NCI-H510A treated with DMSO at 0.1 percent for 48 hours (cell line): ENCODE data around the gene SYCE3.

Experiments used
- DNase-seq: peaks from one replicate; lab custom pipeline; 2025; lab: John Stamatoyannopoulos, UW

Gene SYCE3

DNA sequence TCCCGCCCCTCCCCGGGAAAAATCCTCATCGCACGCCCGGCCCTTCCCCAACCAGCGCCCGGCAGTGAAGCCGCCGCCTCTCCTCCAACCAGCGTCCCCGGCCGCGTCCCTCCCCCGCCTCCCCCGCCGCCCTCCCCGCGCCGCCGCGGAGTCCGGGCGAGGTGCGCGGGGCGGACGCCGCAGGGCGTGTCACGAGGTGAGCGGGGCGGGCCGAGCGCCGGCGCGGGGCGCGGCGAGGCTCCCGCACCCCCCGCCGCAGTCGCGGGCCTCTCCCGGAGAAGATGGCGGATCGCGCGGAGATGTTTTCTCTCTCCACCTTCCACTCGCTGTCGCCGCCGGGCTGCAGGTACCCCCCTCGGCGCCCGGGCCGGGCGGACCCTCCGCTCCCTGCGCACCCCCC is 37.8 kb upstream of the SYCE3 start, which contains the start of gene MAPK8IP2:
TSS of gene MAPK8IP2 (plus strand) at position 256 of the 400 bp plus-strand sequence. CDS start at position 282, 26 bp downstream.
- DNase-seq: peak; percentile 6

- DNase-seq: no peak
These were observed 37.2 kb upstream of the SYCE3 start for GRCh38 chr22:50599816-50600455.

GRCh38 chr22:50597097-50597496 is 34.4 kb upstream of the SYCE3 start:
- no peak for DNase-seq

- DNase-seq: no peak
These were observed 32.5 kb upstream of the SYCE3 start for GRCh38 chr22:50595189-50595588.

DNA sequence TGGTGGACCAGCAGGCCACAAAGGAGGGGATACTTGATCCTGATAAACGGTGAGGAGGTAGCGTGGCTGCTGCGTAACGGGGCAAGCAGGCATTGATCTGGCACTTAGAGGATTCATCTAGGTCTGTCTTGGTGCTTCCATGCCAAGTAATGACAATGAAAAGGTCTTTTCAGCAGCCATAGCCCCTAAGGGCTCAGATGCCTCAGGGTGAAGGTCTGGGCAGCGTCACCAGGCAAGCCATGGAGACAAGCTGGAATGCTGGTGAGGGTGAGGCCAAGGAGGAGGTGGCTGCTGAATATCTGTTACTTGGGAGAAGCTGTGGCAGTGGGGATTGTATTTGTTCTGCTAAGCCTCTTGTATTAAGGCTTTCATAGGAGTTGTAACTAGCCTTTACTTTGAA is 24.7 kb upstream of the SYCE3 start:
- DNase-seq: no peak

DNA sequence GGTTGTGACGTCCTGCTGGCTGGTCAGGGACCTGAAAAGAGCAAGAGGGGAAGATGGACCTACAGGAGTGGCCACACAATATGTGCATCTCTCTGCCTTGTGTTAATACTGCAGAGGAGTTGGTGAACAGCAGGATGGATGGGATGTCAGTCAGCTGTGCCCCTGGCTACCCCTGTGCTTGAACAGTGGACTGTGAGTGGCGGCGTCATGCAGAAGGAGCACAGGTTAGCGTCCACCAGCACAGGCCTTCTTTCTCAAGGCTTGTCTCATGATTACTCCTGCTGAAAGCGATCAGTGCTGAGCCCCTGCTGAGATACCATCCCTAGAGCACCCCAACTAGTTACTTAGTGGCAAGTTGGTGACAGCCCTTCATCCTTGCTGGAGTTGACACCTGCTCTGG is 23.7 kb upstream of the SYCE3 start:
- no peak for DNase-seq

DNA sequence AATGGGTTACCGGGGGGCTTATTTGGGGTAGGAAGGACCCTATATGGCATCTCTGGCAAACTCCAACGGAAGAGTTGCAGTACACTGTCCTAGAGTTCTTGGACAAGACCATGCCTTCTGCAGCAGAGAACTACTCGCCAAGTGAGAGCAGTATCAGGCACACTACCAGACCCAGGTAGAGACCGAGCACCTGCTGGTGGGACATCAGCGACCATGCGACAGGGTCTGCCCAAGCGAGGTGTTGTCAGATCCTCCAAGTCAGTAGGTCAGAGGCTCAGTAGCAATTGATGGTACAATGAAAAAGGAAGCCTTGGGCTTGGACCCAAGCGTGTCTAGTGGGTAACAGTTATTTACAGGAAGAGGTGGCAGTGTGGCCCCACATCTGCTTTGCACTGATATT is 23.1 kb upstream of the SYCE3 start:
- no peak for DNase-seq

DNA sequence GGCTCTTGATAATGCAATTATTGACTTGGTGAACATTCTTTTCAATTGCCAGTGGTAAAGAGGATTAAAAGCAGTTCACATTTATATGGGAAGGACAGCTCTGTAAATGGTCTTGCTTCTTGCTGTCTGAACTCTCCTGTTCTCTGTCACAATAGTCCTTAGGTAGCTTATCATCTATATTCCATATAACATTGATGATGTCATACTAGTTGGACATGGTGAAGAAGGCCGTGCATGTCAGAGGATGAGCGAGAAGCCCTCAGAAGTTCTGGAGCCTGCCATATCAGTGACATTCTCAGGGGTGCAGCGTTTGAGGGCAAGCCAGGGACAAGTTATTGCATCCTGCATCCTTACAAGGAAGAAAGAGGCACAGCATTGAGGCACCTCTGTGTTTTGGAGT is 22.5 kb upstream of the SYCE3 start:
- DNase-seq: no peak

GRCh38 chr22:50584106-50585096 is 21.7 kb upstream of the SYCE3 start:
- no peak for DNase-seq

DNA sequence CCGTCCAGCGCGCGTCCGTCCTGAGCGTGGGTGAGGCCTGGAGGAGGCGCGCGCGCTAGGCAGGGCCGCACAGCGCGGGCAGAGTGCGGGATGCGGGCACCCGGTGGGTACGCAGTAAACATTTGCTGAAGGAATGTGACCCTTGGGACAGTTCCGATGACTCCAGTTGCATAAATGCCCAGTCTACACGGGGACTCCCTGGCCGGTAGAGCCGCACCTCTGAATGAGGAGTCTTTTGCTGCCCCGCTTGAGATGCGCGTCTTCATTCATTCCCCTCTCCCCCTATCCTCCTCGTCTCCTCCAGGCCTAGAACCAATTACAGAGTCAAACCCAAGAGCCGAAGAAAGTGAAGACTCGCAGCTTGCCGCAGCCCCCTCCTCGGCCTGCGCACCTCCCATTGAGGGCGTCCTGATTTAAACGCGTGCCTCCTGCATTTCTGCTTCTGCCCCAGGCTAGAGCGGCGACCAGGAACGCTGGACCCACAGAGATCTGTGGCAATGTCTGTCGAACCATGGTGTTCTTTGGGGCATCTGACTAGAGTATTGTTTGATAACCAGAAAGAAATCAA is 20.7 kb upstream of the SYCE3 start:
- no peak for DNase-seq

DNA sequence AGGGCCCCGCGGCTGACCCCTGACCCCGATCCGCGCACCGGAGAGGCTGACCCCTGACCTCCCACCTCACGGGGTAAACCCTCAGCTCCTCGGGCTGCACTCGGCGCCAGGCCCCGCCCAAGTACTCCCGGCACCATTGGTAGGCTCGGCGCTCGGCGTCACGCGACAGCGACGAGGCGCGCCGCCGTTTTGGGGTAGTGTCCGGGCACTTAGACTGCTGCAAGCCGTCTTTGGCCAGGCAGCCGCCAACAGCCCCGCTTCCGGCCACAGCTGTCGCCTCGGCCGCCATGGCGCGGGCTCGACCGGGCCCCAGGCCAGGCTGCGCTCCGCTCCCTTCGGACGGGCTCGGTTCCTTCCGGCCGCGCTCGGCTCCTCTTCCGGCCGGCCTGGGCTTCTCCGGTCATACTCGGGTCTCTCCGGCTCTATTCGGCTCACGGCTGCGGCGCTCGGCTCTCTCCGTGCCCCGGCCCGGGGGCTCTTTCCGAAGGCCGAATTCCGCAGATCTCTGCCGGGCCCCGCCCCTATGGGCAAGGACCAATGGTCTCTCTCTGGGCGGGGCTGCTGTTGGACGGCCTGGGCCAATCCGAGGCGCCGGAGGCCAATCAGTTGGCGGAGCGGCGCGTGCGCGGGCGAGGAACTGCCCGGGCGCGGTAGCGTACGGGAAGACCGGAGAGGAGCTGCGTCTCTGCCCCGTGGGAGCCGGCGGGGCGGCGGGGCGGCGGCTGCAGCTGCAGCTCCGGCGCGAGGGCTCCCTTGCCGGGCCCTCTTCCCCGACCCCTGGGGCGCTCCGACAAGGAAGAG is 20.0 kb upstream of the SYCE3 start, which contains the start of gene CHKB:
TSS of gene CHKB (minus strand) at position 357 of the 801 bp plus-strand sequence. CDS start at position 289, 68 bp downstream.
- peak; percentile 92 for DNase-seq

- peak; percentile 5 for DNase-seq
These were observed 19.3 kb upstream of the SYCE3 start for GRCh38 chr22:50581950-50582492.

- DNase-seq: no peak
These were observed 18.6 kb upstream of the SYCE3 start for GRCh38 chr22:50581031-50581949.

- DNase-seq: no peak
These were observed 17.0 kb upstream of the SYCE3 start for GRCh38 chr22:50579752-50580151.

- no peak for DNase-seq
These were observed 16.1 kb upstream of the SYCE3 start for GRCh38 chr22:50578776-50579310.

DNA sequence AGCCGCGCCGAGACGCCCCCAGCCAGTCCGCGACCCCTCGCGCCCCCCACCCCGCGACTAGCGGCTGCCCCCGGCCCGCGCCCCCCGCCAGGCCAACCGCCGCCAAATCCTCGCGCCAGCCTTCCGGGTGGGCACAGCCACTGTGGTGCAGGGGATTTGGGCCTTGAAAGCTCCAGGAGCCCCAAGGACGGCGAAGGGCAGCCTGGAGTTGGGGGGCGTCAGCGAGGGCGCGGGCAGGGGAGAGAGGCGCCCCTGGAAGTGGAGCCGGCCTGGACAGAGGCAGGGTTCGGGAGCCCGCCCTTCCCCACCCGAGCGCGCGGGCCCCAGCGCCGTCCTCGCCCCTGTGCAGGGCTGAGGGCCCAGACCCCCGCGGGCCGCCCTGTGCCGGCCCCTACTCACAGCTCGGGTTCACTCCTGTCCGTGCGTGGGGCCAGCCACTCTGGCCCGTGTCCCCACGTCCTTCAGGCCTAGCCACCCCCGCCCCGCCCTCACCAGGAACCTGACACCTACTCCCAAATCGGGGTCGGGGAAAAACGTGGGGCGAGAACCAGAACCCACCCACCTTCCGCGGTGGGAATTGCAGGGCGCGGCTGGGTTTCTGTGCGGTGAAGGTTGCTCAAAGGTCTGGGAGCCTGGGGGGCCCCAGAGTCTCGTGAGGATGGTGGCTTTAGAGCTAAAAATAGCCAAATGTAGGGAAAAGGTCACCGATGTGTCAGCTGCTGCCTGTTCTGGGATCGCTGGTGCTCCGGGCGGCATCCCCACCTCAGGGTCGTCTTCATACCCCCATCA is 15.5 kb upstream of the SYCE3 start, which contains the start of gene CPT1B:
TSS of gene CPT1B (minus strand) at position 441 of the 789 bp plus-strand sequence. CDS start 512 bp downstream, outside the sequence.
- DNase-seq: no peak

DNA sequence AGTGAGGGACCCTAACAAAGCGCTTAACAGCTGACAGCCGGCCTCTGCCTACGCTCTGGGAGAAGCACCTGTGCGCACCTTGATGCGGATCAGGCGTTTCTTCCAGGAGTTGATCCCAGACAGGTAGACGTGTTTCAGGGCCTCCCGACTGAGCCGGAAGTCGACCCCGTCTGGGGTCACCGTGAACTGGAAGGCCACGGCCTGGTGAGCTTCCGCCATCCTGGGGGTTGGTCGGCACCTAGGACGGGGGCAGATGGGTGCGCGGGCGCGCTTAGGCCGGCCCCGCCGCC is 14.9 kb upstream of the SYCE3 start:
- DNase-seq: no peak

- no peak for DNase-seq
These were observed 14.3 kb upstream of the SYCE3 start for GRCh38 chr22:50576806-50577696.
